D721Med (cell line): ENCODE data around the gene ASPDH.

ENCODE experiments used
- DNase-seq: peaks from one replicate; pipeline ENCODE4 v3.0.0; 2011; ENCODE audit warnings: low spot score; ENCODE audit not compliant: insufficient read length
- FAIRE-seq: peaks from 2 replicates; lab custom pipeline; 2011; peaks lifted over from hg19 to GRCh38; lab: Jason Lieb, UNC
- TF ChIP-seq, protein P1 (sequence below): IDR thresholded peaks from 2 replicates; pipeline ENCODE4 v1.5.1; 2012; ENCODE audit warnings: mild to moderate bottlenecking, control low read depth; ENCODE audit not compliant: insufficient read depth; ENCODE audit errors: missing control alignments

ASPDH gene

GRCh38 chr19:50465000-50465399 is 48.7 kb downstream of the ASPDH start:
- FAIRE-seq (no peak), DNase-seq (no peak)
- TF ChIP-seq, protein P1, sequence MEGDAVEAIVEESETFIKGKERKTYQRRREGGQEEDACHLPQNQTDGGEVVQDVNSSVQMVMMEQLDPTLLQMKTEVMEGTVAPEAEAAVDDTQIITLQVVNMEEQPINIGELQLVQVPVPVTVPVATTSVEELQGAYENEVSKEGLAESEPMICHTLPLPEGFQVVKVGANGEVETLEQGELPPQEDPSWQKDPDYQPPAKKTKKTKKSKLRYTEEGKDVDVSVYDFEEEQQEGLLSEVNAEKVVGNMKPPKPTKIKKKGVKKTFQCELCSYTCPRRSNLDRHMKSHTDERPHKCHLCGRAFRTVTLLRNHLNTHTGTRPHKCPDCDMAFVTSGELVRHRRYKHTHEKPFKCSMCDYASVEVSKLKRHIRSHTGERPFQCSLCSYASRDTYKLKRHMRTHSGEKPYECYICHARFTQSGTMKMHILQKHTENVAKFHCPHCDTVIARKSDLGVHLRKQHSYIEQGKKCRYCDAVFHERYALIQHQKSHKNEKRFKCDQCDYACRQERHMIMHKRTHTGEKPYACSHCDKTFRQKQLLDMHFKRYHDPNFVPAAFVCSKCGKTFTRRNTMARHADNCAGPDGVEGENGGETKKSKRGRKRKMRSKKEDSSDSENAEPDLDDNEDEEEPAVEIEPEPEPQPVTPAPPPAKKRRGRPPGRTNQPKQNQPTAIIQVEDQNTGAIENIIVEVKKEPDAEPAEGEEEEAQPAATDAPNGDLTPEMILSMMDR: no peak

DNA sequence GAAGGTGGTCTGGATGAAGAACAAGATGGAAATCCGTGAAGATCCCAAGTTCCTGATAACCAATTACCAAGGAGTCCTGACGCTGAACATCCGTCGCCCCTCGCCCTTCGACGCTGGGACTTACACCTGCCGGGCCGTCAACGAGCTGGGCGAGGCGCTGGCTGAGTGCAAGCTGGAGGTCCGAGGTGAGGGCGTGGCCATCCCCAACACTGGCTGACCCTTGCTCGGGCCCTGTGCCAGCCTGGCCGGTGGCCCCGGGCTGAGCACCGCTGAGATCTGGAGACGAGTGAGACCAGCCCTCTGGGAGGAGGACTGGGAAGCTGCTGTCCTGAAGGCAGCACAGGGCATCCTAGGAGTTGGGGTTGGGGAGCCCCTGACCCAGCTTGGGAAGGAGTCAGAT is 49.4 kb downstream of the ASPDH start:
- TF ChIP-seq, protein P1: no peak
- DNase-seq (no peak), FAIRE-seq (no peak)

DNA sequence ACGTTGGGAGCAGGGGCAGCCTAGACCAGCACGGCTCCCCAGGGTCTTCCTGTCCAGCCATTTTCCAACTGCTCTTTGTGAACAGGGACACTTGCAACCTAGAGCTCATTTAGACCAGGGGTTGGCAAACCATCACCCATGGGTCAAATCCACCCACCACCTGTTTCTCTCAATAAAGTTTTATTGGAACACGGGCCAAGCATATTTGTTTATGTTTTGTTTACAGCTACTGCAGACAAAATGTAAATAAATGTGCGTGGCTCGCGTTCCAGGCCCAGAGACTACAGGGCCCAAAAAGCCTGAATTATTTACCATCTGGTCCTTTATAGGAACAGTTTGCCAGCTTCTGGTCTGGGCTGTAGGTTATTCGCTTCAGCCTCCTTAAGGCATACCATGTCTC is 50.7 kb downstream of the ASPDH start:
- no peak for FAIRE-seq
- DNase-seq: no peak
- TF ChIP-seq, protein P1: no peak
